SJCRH30 (cell line): Measurements from ENCODE around the gene SHROOM1. TPM values are rescaled to one million over a fixed set of nuclear protein-coding genes. Genes with fewer than 3 reads are reported as not detected.
A peak's percentile ranks its signal among the peaks of the same experiment; 100 is the strongest.

Experiments
- DNase-seq, 2 experiments: peaks; one replicate each; pipeline ENCODE4 v3.0.0-alpha.2; 2015 to 2020
- H3K27ac ChIP-seq: fragments of 250-450 bp; sonication (Bioruptor Pico); 2 replicates; pipeline ENCODE4 v1.5.1; 2020; ENCODE audit warnings: mild to moderate bottlenecking, moderate library complexity
- H3K27me3 ChIP-seq: fragments of 250-450 bp; sonication (Bioruptor Pico); 2 replicates; pipeline ENCODE4 v1.5.1; 2020; ENCODE audit warnings: mild to moderate bottlenecking, moderate library complexity
- H3K36me3 ChIP-seq: fragments of 250-450 bp; sonication (Bioruptor Pico); 2 replicates; pipeline ENCODE4 v1.5.1; 2020; ENCODE audit warnings: mild to moderate bottlenecking, moderate library complexity
- H3K4me1 ChIP-seq: fragments of 250-450 bp; sonication (Bioruptor Pico); 2 replicates; pipeline ENCODE4 v1.5.1; 2020; ENCODE audit warnings: mild to moderate bottlenecking, moderate library complexity
- H3K4me3 ChIP-seq: fragments of 250-450 bp; sonication (Bioruptor Pico); 2 replicates; pipeline ENCODE4 v1.5.1; 2020; ENCODE audit warnings: mild to moderate bottlenecking, moderate library complexity
- H3K9me3 ChIP-seq: fragments of 250-450 bp; sonication (Bioruptor Pico); replicated peaks from 2 replicates; pipeline ENCODE4 v1.5.1; 2020; ENCODE audit warnings: mild to moderate bottlenecking, moderate library complexity
- total RNA-seq: library from RNA; depleted of rRNA; stranded (reverse); fragments of >200 nt; shearing (Covaris generic); gene quantifications from 2 replicates; pipeline ENCODE4 v1.2.3, GENCODE V29; 2014; rRNA removed

Gene SHROOM1
- 1.6 and 2.5 TPM in 2 replicates for total RNA-seq

- DNase-seq, result peak; percentile 33 to 42
- H3K27ac ChIP-seq, result no peak within 1 kb of the TSS
Observed at GRCh38 chr5:132830436-132831094, at the start of gene SHROOM1. Gene SHROOM1, minus strand, starts transcription at chr5:132830647. Its CDS starts 4,507 bp downstream, at chr5:132826140.

GRCh38 chr5:132877938-132878337, 47.5 kb upstream of the SHROOM1 start:
- peaks cover 43% of the 10 kb centered on the region for H3K36me3 ChIP-seq
- no peak overlapping the region for H3K27ac ChIP-seq
- H3K4me3 ChIP-seq, result no peak overlapping the region
- peak; percentile 81 to 88 for DNase-seq
- H3K27me3 ChIP-seq, result no peaks in the 10 kb centered on the region
- no peaks in the 10 kb centered on the region for H3K9me3 ChIP-seq
- H3K4me1 ChIP-seq, result peaks cover 11% of the 10 kb centered on the region; the same call in 1 of the 2 replicates

More at GRCh38 chr5:132830436-132831094, at the start of gene SHROOM1:
- Histone ChIP-seq H3K27me3 (no peaks in the 10 kb centered on the region), H3K4me1 (no peaks in the 10 kb centered on the region), H3K4me3 (peak within 1 kb of the TSS; percentile 69), H3K9me3 (no peaks in the 10 kb centered on the region), H3K36me3 (no peaks in the 10 kb centered on the region)

- no peaks in the 10 kb centered on the region for H3K9me3 ChIP-seq
- H3K36me3 ChIP-seq, result peaks cover 45% of the 10 kb centered on the region
- no peak for DNase-seq
- H3K27me3 ChIP-seq, result no peaks in the 10 kb centered on the region
- H3K4me3 ChIP-seq, result no peak overlapping the region
- peaks cover 11% of the 10 kb centered on the region; the same call in 1 of the 2 replicates for H3K4me1 ChIP-seq
- H3K27ac ChIP-seq, result no peak overlapping the region
Observed at GRCh38 chr5:132877466-132877865, 47.0 kb upstream of the SHROOM1 start.

GRCh38 chr5:132876020-132876759, 45.7 kb upstream of the SHROOM1 start:
- Histone ChIP-seq H3K27ac (no peak overlapping the region), H3K36me3 (peaks cover 48% of the 10 kb centered on the region), H3K4me3 (no peak overlapping the region)

GRCh38 chr5:132873930-132874271, 43.5 kb upstream of the SHROOM1 start:
- peaks cover 11% of the 10 kb centered on the region; the same call in 1 of the 2 replicates for H3K4me1 ChIP-seq
- H3K9me3 ChIP-seq, result no peaks in the 10 kb centered on the region
- H3K27me3 ChIP-seq, result no peaks in the 10 kb centered on the region
- no peak overlapping the region for H3K4me3 ChIP-seq
- H3K27ac ChIP-seq, result no peak overlapping the region
- DNase-seq, result no peak
- peaks cover 38% of the 10 kb centered on the region for H3K36me3 ChIP-seq

More at GRCh38 chr5:132876020-132876759, 45.7 kb upstream of the SHROOM1 start:
- H3K27me3 ChIP-seq, result no peaks in the 10 kb centered on the region
- DNase-seq, result no peak
- H3K4me1 ChIP-seq, result peaks cover 11% of the 10 kb centered on the region; the same call in 1 of the 2 replicates
- H3K9me3 ChIP-seq, result no peaks in the 10 kb centered on the region

- H3K27ac ChIP-seq, result no peak within 1 kb of the TSS
- DNase-seq, result no peak
- no peaks in the 10 kb centered on the region for H3K27me3 ChIP-seq
- no peaks in the 10 kb centered on the region for H3K9me3 ChIP-seq
- H3K36me3 ChIP-seq, result peaks cover 43% of the 10 kb centered on the region
- peaks cover 8% of the 10 kb centered on the region; the same call in 1 of the 2 replicates for H3K4me1 ChIP-seq
- no peak within 1 kb of the TSS for H3K4me3 ChIP-seq
Observed at GRCh38 chr5:132873119-132873929, 42.9 kb upstream of the SHROOM1 start, which contains the start of gene LEAP2. Gene LEAP2, plus strand, starts transcription at chr5:132873668. Its CDS starts 27 bp downstream, at chr5:132873695.

- Histone ChIP-seq H3K27ac (no peak overlapping the region), H3K4me1 (peaks cover 5% of the 10 kb centered on the region; the same call in 1 of the 2 replicates), H3K4me3 (no peak overlapping the region), H3K9me3 (no peaks in the 10 kb centered on the region), H3K27me3 (no peaks in the 10 kb centered on the region), H3K36me3 (peaks cover 49% of the 10 kb centered on the region)
- DNase-seq, result no peak
Observed at GRCh38 chr5:132872788-132873118, 42.3 kb upstream of the SHROOM1 start.

GRCh38 chr5:132871459-132872284, 41.2 kb upstream of the SHROOM1 start:
- Histone ChIP-seq H3K27ac (no peak overlapping the region), H3K27me3 (no peaks in the 10 kb centered on the region), H3K9me3 (no peaks in the 10 kb centered on the region), H3K4me3 (no peak overlapping the region), H3K36me3 (peaks cover 50% of the 10 kb centered on the region), H3K4me1 (peaks cover 3% of the 10 kb centered on the region; the same call in 1 of the 2 replicates)
- DNase-seq, result no peak

GRCh38 chr5:132870801-132871200, 40.4 kb upstream of the SHROOM1 start:
- Histone ChIP-seq H3K36me3 (peaks cover 46% of the 10 kb centered on the region), H3K4me3 (no peak overlapping the region), H3K4me1 (peaks cover 3% of the 10 kb centered on the region; the same call in 1 of the 2 replicates), H3K27me3 (no peaks in the 10 kb centered on the region), H3K27ac (no peak overlapping the region), H3K9me3 (no peaks in the 10 kb centered on the region)
- no peak for DNase-seq

GRCh38 chr5:132868754-132869153, 38.3 kb upstream of the SHROOM1 start:
- H3K36me3 ChIP-seq, result peaks cover 33% of the 10 kb centered on the region
- H3K9me3 ChIP-seq, result no peaks in the 10 kb centered on the region
- no peak for DNase-seq
- H3K27me3 ChIP-seq, result no peaks in the 10 kb centered on the region
- H3K27ac ChIP-seq, result no peak overlapping the region
- no peak overlapping the region for H3K4me3 ChIP-seq
- peaks cover 3% of the 10 kb centered on the region; the same call in 1 of the 2 replicates for H3K4me1 ChIP-seq

GRCh38 chr5:132867046-132867451, 36.6 kb upstream of the SHROOM1 start:
- H3K4me3 ChIP-seq, result peak overlapping the region; percentile 88
- H3K4me1 ChIP-seq, result peaks cover 3% of the 10 kb centered on the region; the same call in 1 of the 2 replicates
- no peaks in the 10 kb centered on the region for H3K9me3 ChIP-seq
- DNase-seq, result no peak
- H3K36me3 ChIP-seq, result peaks cover 29% of the 10 kb centered on the region
- peak overlapping the region; percentile 64 for H3K27ac ChIP-seq
- H3K27me3 ChIP-seq, result no peaks in the 10 kb centered on the region

- H3K9me3 ChIP-seq, result no peaks in the 10 kb centered on the region
- peak within 1 kb of the TSS; percentile 64 for H3K27ac ChIP-seq
- no peaks in the 10 kb centered on the region for H3K27me3 ChIP-seq
- H3K4me3 ChIP-seq, result peak within 1 kb of the TSS; percentile 88
- H3K4me1 ChIP-seq, result peaks cover 3% of the 10 kb centered on the region; the same call in 1 of the 2 replicates
- peaks cover 25% of the 10 kb centered on the region for H3K36me3 ChIP-seq
- peak; percentile 98 to 99 for DNase-seq
Observed at GRCh38 chr5:132866342-132867045, 36.0 kb upstream of the SHROOM1 start, which contains the start of the genes GDF9 and UQCRQ. Gene GDF9, minus strand, starts transcription at chr5:132866469. Its CDS starts 1,936 bp downstream, at chr5:132864533. Gene UQCRQ, plus strand, starts transcription at chr5:132866642. Its CDS starts 240 bp downstream, at chr5:132866882.

- Histone ChIP-seq H3K4me1 (peaks cover 3% of the 10 kb centered on the region; the same call in 1 of the 2 replicates), H3K27ac (peak overlapping the region; percentile 64), H3K9me3 (no peaks in the 10 kb centered on the region), H3K36me3 (peaks cover 21% of the 10 kb centered on the region), H3K27me3 (no peaks in the 10 kb centered on the region), H3K4me3 (peak overlapping the region; percentile 88)
- no peak for DNase-seq
Observed at GRCh38 chr5:132865668-132866341, 35.4 kb upstream of the SHROOM1 start.
